Duodenal mucosa (tissue), 2 donors: ENCODE data around the gene PLK2.

Experiments
- H3K27ac ChIP-seq: one replicate; pipeline ENCODE4 v1.7.0; 2013; ENCODE audit warnings: low read depth, low read length
- H3K27me3 ChIP-seq, 2 donors: one replicate each; pipeline ENCODE4 v1.7.0; 2013; ENCODE audit warnings: low read length in 2 of 2, control low read depth in 1 of 2; ENCODE audit not compliant: insufficient read depth in 2 of 2, control insufficient read depth in 1 of 2
- H3K36me3 ChIP-seq, 2 donors: one replicate each; pipeline ENCODE4 v1.7.0; 2013; ENCODE audit warnings: low read length in 2 of 2, control low read depth in 1 of 2; ENCODE audit not compliant: insufficient read depth in 2 of 2, control insufficient read depth in 1 of 2
- H3K4me1 ChIP-seq, 2 donors: one replicate each; pipeline ENCODE4 v1.7.0; 2013; ENCODE audit warnings: low read length in 2 of 2, control low read depth in 1 of 2; ENCODE audit not compliant: insufficient read depth in 2 of 2, control insufficient read depth in 1 of 2
- H3K4me3 ChIP-seq, 2 donors: one replicate each; pipeline ENCODE4 v1.7.0; 2013; ENCODE audit warnings: low read length in 2 of 2, low read depth in 1 of 2
- H3K9ac ChIP-seq, 2 donors: one replicate each; pipeline ENCODE4 v1.7.0; 2013; ENCODE audit warnings: low read length in 2 of 2, low read depth in 1 of 2
- H3K9me3 ChIP-seq, 2 donors: one replicate each; pipeline ENCODE4 v1.7.0; 2013; ENCODE audit warnings: low read length in 2 of 2, control low read depth in 1 of 2; ENCODE audit not compliant: control insufficient read depth in 1 of 2

PLK2 gene

GRCh38 chr5:58437661-58438060, 22.2 kb downstream of the PLK2 start:
- Histone ChIP-seq H3K36me3 (no peaks in the 10 kb centered on the region), H3K27ac (no peak overlapping the region), H3K9ac (no peak overlapping the region), H3K27me3 (no peaks in the 10 kb centered on the region), H3K9me3 (no peaks in the 10 kb centered on the region), H3K4me1 (no peaks in the 10 kb centered on the region), H3K4me3 (no peak overlapping the region)

- Histone ChIP-seq H3K9ac (no peak overlapping the region), H3K4me3 (no peak overlapping the region), H3K27ac (no peak overlapping the region), H3K9me3 (no peaks in the 10 kb centered on the region), H3K27me3 (no peaks in the 10 kb centered on the region), H3K4me1 (no peaks in the 10 kb centered on the region), H3K36me3 (no peaks in the 10 kb centered on the region)
These were observed 28.1 kb downstream of the PLK2 start for GRCh38 chr5:58431832-58432231.

- H3K4me3 ChIP-seq = no peak overlapping the region
- peaks cover 0 to 2% of the 10 kb centered on the region in 2 donors for H3K27me3 ChIP-seq
- no peaks in the 10 kb centered on the region for H3K9me3 ChIP-seq
- H3K4me1 ChIP-seq = no peaks in the 10 kb centered on the region
- H3K9ac ChIP-seq = no peak overlapping the region
- H3K36me3 ChIP-seq = no peaks in the 10 kb centered on the region
- H3K27ac ChIP-seq = no peak overlapping the region
These were observed 47.0 kb downstream of the PLK2 start for GRCh38 chr5:58412932-58413331.

- no peak overlapping the region for H3K9ac ChIP-seq
- H3K9me3 ChIP-seq = no peaks in the 10 kb centered on the region
- peaks cover 0 to 2% of the 10 kb centered on the region in 2 donors for H3K27me3 ChIP-seq
- no peak overlapping the region for H3K27ac ChIP-seq
- H3K36me3 ChIP-seq = no peaks in the 10 kb centered on the region
- H3K4me3 ChIP-seq = no peak overlapping the region
- H3K4me1 ChIP-seq = no peaks in the 10 kb centered on the region
These were observed 47.8 kb downstream of the PLK2 start for GRCh38 chr5:58412081-58412480.

GRCh38 chr5:58411372-58411771, 48.5 kb downstream of the PLK2 start:
- Histone ChIP-seq H3K9me3 (no peaks in the 10 kb centered on the region), H3K4me1 (no peaks in the 10 kb centered on the region), H3K36me3 (no peaks in the 10 kb centered on the region), H3K27me3 (peaks cover 0 to 2% of the 10 kb centered on the region in 2 donors), H3K4me3 (no peak overlapping the region), H3K9ac (no peak overlapping the region), H3K27ac (no peak overlapping the region)

GRCh38 chr5:58410441-58410840, 49.4 kb downstream of the PLK2 start:
- Histone ChIP-seq H3K4me3 (no peak overlapping the region), H3K9ac (no peak overlapping the region), H3K9me3 (no peaks in the 10 kb centered on the region), H3K36me3 (no peaks in the 10 kb centered on the region), H3K4me1 (no peaks in the 10 kb centered on the region), H3K27ac (no peak overlapping the region), H3K27me3 (peaks cover 0 to 2% of the 10 kb centered on the region in 2 donors)

GRCh38 chr5:58407042-58407719, 52.7 kb downstream of the PLK2 start:
- H3K27me3 ChIP-seq = peaks cover 0 to 2% of the 10 kb centered on the region in 2 donors
- H3K4me1 ChIP-seq = no peaks in the 10 kb centered on the region
- H3K9me3 ChIP-seq = no peaks in the 10 kb centered on the region
- no peaks in the 10 kb centered on the region for H3K36me3 ChIP-seq
- no peak overlapping the region for H3K27ac ChIP-seq
- no peak overlapping the region for H3K9ac ChIP-seq
- no peak overlapping the region for H3K4me3 ChIP-seq

GRCh38 chr5:58406394-58406793, 53.5 kb downstream of the PLK2 start:
- Histone ChIP-seq H3K9ac (no peak overlapping the region), H3K36me3 (no peaks in the 10 kb centered on the region), H3K4me3 (no peak overlapping the region), H3K27me3 (peaks cover 0 to 2% of the 10 kb centered on the region in 2 donors), H3K27ac (no peak overlapping the region), H3K9me3 (no peaks in the 10 kb centered on the region), H3K4me1 (no peaks in the 10 kb centered on the region)

- Histone ChIP-seq H3K4me3 (no peak overlapping the region), H3K9ac (no peak overlapping the region), H3K36me3 (no peaks in the 10 kb centered on the region), H3K27me3 (peaks cover 0 to 2% of the 10 kb centered on the region in 2 donors), H3K27ac (no peak overlapping the region), H3K9me3 (no peaks in the 10 kb centered on the region), H3K4me1 (no peaks in the 10 kb centered on the region)
These were observed 54.7 kb downstream of the PLK2 start for GRCh38 chr5:58405175-58405574.

- peaks cover 0 to 2% of the 10 kb centered on the region in 2 donors for H3K27me3 ChIP-seq
- no peaks in the 10 kb centered on the region for H3K36me3 ChIP-seq
- no peaks in the 10 kb centered on the region for H3K4me1 ChIP-seq
- H3K9ac ChIP-seq = no peak overlapping the region
- H3K27ac ChIP-seq = no peak overlapping the region
- H3K9me3 ChIP-seq = no peaks in the 10 kb centered on the region
- H3K4me3 ChIP-seq = no peak overlapping the region
These were observed 55.2 kb downstream of the PLK2 start for GRCh38 chr5:58404734-58405133.
